ENCODE measurements around the gene CASK.

Gene CASK

DNA sequence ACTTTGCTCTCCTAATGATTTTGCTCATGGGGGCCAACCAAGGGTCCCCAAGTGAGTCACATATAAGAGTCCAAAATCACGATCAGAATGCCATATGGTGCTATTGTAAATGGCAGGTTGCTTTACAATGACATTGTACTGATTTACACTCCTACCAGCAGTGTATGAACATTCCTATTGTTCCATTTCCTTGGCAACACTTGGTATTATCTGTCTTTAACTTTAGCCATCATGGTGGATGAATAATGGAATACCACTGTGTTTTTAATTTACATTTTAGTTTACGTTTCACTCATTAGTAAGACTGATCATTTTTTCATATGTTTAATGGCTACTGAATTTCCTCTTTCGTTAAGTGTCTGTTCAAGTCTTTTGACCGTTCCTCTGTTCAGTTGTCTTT, 379.7 kb downstream of the CASK start:
- Histone ChIP-seq H3K27ac (replicated peaks) (no peak overlapping the region), H3K27me3 (ENCODE audit: insufficient read depth, poor library complexity, severe bottlenecking) (no peaks in the 10 kb centered on the region), H3K4me3 (replicated peaks; ENCODE audit: insufficient read depth, low read length) (no peak overlapping the region)
- no peak for DNase-seq (ENCODE audit: low read depth in 1 of 2, low spot score in 1 of 2)
- TF ChIP-seq POLR2AphosphoS5 (IDR thresholded peaks at IDR 0.05; ENCODE audit: low read depth) (no peak), SPI1 (IDR thresholded peaks at IDR 0.05; ENCODE audit: borderline replicate concordance, low read depth) (no peak), GABPA (IDR thresholded peaks at IDR 0.05; ENCODE audit: low read depth) (no peak), CTCF (IDR thresholded peaks at IDR 0.05; ENCODE audit: insufficient read depth, low read length) (no peak)
- TF ChIP-seq, protein P1, sequence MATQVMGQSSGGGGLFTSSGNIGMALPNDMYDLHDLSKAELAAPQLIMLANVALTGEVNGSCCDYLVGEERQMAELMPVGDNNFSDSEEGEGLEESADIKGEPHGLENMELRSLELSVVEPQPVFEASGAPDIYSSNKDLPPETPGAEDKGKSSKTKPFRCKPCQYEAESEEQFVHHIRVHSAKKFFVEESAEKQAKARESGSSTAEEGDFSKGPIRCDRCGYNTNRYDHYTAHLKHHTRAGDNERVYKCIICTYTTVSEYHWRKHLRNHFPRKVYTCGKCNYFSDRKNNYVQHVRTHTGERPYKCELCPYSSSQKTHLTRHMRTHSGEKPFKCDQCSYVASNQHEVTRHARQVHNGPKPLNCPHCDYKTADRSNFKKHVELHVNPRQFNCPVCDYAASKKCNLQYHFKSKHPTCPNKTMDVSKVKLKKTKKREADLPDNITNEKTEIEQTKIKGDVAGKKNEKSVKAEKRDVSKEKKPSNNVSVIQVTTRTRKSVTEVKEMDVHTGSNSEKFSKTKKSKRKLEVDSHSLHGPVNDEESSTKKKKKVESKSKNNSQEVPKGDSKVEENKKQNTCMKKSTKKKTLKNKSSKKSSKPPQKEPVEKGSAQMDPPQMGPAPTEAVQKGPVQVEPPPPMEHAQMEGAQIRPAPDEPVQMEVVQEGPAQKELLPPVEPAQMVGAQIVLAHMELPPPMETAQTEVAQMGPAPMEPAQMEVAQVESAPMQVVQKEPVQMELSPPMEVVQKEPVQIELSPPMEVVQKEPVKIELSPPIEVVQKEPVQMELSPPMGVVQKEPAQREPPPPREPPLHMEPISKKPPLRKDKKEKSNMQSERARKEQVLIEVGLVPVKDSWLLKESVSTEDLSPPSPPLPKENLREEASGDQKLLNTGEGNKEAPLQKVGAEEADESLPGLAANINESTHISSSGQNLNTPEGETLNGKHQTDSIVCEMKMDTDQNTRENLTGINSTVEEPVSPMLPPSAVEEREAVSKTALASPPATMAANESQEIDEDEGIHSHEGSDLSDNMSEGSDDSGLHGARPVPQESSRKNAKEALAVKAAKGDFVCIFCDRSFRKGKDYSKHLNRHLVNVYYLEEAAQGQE (IDR thresholded peaks at IDR 0.05; ENCODE audit: insufficient replicate concordance, low read depth): no peak

GRCh38 chrX:41543025-41543424, 380.3 kb downstream of the CASK start:
- no peak overlapping the region for H3K4me3 ChIP-seq (replicated peaks; ENCODE audit: insufficient read depth, low read length)
- DNase-seq (ENCODE audit: low read depth in 1 of 2, low spot score in 1 of 2): no peak
- H3K27me3 ChIP-seq (ENCODE audit: insufficient read depth, poor library complexity, severe bottlenecking): no peaks in the 10 kb centered on the region
- TF ChIP-seq POLR2AphosphoS5 (IDR thresholded peaks at IDR 0.05; ENCODE audit: low read depth) (no peak), CTCF (IDR thresholded peaks at IDR 0.05; ENCODE audit: insufficient read depth, low read length) (no peak)
- no peak overlapping the region for H3K27ac ChIP-seq (replicated peaks)

GRCh38 chrX:41542536-41542935, 380.8 kb downstream of the CASK start:
- no peak overlapping the region for H3K4me3 ChIP-seq (replicated peaks; ENCODE audit: insufficient read depth, low read length)
- TF ChIP-seq SPI1 (IDR thresholded peaks at IDR 0.05; ENCODE audit: borderline replicate concordance, low read depth): no peak
- TF ChIP-seq CTCF (IDR thresholded peaks at IDR 0.05; ENCODE audit: insufficient read depth, low read length): no peak
- no peak for TF ChIP-seq GABPA (IDR thresholded peaks at IDR 0.05; ENCODE audit: low read depth)
- TF ChIP-seq POLR2AphosphoS5 (IDR thresholded peaks at IDR 0.05; ENCODE audit: low read depth): no peak
- TF ChIP-seq, protein P1 (IDR thresholded peaks at IDR 0.05; ENCODE audit: insufficient replicate concordance, low read depth): no peak
- no peak overlapping the region for H3K27ac ChIP-seq (replicated peaks)
- DNase-seq (ENCODE audit: low read depth in 1 of 2, low spot score in 1 of 2): no peak
- no peaks in the 10 kb centered on the region for H3K27me3 ChIP-seq (ENCODE audit: insufficient read depth, poor library complexity, severe bottlenecking)

DNA sequence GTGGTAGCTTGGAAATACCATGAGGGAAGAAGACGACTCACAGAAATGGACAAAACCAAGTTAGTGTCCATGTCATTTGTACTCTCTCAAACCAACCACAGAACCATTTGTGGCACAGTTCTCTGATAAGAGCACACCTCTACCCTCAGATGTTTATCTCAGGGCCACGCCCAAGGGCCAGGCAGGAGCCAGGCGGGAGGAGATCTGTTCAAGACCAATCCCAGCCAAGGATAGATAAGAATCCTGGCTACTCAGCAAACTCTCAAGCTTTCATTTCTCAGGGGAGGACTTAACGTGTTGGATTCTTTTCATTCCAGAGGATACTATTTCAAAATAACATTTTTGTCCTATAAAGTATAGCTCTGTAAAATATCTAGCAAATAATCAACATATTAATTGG, 381.2 kb downstream of the CASK start:
- TF ChIP-seq GABPA (IDR thresholded peaks at IDR 0.05; ENCODE audit: low read depth) (no peak), POLR2AphosphoS5 (IDR thresholded peaks at IDR 0.05; ENCODE audit: low read depth) (no peak), CTCF (IDR thresholded peaks at IDR 0.05; ENCODE audit: insufficient read depth, low read length) (no peak)
- TF ChIP-seq, protein P1 (IDR thresholded peaks at IDR 0.05; ENCODE audit: insufficient replicate concordance, low read depth): no peak
- DNase-seq (ENCODE audit: low read depth in 1 of 2, low spot score in 1 of 2): no peak
- H3K27me3 ChIP-seq (ENCODE audit: insufficient read depth, poor library complexity, severe bottlenecking): no peaks in the 10 kb centered on the region
- H3K27ac ChIP-seq (replicated peaks): no peak overlapping the region
- no peak overlapping the region for H3K4me3 ChIP-seq (replicated peaks; ENCODE audit: insufficient read depth, low read length)
